ENCODE data around the gene ADGRF5.

The ADGRF5 gene

DNA sequence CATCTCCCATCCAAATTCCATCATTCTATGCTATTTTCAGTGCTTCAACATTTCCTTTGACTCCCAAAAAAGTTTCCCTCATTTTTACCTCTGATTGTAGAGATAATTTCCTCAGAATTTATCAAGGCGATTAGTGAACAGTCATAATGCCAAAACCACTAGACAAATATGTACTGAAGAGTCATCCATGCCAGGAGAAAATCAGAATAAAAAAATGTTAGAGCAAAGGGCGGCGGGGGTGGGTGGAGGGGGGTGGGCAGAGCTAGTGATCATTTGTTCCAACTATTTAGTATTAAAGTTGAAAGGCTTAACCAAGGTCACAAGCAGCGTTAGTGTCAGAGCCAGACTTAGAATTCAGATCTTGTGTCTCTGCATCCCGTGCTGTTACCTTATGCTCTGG lies 5.3 kb upstream of the ADGRF5 start:
- DNase-seq = no peak

DNA sequence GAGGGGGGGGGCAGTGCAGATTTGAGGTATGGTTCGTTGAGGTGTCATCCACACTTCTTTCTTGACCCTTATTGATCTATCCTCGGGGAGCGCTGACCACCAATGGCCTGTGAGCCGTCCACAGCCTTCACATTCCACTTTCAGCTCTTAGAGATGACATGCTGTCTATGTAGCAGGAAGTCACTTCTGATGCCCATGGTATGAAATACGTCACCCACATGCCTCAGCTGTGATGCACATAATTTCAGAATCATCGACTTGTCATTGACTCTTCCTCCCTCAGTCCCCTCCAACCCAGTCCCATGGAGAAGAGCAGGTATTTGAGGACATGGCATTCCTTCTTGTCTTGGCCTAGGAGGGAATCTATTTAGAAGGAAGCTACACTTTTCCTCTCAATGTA lies 4.7 kb upstream of the ADGRF5 start:
- DNase-seq = no peak

DNA sequence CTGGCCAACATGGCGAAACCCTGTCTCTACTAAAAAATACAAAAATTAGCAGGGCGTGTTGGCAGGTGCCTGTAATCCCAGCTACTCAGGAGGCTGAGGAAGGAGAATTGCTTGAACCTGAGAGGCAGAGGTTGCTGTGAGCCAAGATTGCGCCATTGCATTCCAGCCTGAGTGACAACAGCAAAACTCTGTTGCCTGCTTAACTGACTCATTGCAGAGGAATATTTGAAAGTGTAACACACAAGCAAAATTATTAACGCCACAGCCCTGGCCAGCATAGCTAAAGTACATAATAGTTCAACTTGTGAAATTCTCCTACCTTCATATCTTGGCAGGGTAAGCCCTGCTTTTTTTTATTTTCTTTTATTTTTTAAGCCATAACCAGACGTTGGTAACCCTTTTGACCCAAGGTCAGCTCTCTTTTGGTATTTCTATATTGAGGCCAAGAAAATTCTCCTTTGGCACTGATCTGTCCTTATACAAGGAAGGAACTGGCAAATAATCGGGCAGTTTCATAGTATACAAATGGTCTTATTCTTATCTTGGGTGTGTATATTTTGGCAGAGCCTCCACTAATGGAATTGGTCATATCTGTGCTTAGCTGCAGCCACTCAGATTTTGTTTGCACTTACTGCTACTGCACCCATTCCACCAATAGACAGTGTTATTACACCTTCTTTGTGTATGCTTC lies 4.0 kb upstream of the ADGRF5 start:
- DNase-seq = no peak

DNA sequence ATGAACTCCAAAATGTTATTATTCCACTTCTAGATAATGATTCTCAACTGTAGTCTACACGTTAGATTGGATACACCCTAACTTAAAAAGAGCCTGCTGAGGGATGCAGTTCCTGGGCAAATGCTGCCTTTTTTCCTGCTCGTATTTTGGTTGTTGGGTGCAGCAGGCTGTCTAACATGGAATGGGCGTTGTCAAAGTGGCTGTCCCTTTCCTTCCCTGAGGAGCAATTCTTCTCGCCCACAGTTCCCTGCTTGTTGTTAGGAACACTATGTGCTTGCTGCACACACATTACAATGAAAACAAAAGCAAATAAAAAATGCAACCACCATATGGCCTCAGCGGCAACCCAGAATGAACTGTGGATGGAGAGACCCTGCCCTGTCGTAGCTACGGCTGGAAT lies 1.7 kb upstream of the ADGRF5 start:
- DNase-seq = no peak

DNA sequence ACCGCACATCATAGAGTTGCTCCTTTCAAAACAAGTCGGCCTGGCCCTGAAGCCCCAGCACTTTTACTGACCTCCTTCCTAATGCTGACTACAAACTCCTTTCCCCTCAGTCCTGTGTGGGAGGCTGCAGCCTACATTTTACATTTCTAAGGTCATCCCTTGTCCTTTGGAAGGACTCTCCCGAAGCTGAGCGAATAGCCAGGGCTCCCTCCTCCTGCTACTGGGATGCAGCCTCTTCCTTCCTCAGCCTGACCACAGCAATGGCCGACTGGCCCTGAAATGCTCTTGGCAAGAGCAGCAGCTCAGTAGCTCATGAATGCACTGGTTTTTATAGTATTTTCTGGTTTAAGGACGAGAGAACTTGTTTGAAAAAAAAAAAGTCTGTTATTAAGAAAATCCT lies 679 bp downstream of the ADGRF5 start:
- no peak for DNase-seq

DNA sequence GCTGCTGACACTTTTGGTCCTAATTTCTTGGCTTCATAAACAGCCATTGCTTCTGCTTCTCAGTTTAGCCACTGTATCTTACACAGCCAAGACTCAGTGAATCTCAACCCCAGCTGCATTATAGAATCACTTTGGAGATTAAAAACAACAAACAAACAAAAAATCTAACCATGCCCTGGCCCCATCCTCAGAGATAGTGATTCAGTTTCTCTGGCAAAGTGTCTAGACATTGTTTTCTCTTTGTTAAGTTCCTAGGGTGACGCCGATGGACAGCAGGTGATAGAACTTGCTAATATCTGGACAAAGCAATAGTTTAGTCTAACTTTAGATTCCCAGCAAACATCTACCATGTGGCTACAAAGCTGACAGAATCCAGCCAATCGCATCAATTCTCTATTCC lies 2.9 kb downstream of the ADGRF5 start:
- no peak for DNase-seq

DNA sequence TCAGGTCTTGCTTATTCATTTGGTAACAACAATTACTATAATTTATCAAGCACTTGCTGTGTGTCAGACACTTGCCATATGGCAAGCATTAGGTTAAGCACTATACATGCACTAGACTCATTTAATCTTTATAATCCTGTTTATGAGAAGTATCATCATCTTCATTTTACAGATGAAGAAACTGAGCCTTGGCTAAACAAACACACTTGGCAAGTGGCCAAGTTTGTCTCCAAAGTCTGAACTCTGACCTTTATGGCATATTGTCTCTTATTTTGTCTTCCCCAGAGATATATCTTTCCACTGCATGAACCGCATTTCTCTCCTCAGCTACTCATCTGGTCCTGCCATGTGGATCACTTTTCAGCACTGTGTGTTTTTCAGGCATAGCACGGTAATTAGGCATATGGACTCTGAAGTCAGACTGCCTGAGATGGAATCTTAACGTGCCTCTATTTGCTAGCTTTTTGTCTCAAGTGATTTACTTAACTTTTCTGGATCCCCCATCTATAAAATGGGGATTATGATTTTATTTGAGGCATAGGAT lies 4.7 kb downstream of the ADGRF5 start:
- no peak for DNase-seq

DNA sequence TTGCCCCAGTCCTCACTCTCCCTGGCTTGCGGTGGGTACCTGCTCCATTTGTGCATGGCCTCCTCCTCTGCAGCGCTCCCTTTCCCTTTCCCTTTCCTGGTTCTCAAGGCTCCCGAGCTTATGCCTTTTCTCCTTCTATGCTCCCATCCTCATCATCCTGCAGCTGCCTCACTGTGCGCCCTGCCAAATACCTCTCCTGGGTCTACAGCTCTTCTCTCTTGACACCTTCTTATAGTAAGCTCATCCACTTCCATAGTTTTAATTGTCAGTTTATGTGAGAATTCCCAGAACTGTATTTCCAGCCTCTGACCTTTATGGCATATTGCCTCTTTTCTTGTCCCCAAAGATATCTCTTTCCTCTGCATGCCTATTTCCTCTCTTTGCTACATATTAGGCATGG lies 5.9 kb downstream of the ADGRF5 start:
- no peak for DNase-seq

DNA sequence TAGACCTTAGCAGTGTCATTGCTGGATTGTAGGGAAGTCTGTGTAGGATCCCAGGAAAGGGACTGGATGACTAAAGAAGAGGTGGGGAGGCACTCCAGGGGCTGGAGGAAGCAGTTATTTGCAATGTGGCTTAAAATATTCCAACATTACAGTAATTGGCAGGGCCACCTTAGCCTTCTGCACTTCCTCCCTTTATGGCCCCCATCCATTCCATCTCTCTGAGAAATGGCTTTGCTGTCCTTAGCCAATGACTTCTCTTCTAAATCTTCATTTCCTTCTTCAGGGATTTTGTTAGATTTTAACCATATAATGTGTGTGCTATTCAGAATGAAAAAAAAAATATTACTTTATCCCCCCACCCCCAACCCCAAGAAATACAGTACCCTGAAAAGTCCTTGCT lies 6.4 kb downstream of the ADGRF5 start:
- no peak for DNase-seq

DNA sequence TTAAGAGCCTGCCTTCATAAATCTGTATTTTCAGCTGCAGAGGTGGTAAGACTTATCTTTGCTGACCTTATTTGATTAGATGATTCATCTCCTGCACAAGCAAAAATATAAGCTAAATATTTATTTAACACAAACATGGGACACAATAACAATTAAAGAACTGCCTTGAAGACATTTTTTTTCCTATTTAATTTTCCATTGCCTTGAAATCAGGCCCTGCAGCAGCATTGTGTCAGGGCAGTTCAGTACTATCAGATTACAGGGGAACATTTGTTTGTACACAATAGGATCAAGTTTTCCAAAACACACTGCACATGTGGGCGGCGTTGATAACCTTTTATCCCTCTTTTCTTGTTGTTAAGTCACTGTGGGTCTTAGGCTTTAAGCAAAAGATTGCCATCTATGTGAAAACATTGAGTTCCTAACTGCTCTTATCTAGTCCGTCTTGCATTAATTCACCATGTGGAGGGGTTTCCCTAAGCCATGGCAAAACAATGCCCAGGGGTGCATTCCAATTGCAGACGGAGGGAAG lies 7.4 kb downstream of the ADGRF5 start:
- no peak for DNase-seq

DNA sequence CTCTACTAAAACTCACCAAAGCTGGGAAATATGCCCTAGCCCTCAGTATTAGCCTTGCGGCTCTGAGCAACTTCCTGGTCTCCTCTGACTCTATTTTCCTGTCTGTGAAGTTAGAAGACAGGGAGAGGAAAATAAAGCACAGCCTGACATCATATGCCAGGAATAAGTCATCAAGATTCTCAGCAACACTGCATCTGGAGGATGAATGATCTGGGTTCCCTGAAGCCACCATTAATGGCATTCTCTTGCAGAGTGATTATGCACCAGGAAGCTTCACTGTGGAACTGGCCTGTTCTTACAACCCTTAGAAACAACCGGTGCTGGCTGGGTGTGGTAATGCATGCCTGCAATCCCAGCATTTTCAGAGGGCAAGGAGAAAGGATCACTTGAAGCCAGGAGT lies 12.4 kb downstream of the ADGRF5 start:
- DNase-seq = no peak

DNA sequence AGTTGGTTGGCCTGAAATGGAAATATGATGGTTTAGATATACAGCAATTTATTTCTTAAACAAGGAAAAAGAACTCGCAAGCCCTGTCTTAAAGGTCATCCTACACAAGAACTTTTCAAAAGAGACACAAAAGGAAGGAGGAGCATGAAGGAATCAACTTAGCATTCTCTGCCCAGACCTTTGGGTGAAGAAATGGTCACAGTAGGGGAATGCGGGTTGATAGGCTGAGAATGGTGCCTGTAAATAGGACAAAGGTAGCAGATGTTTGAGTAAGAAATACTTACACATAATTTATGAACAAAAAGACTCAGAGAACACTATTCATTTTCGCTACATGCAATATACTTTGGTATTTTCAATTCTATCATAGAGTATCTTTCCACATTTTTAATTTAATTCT lies 15.0 kb downstream of the ADGRF5 start:
- DNase-seq = no peak

DNA sequence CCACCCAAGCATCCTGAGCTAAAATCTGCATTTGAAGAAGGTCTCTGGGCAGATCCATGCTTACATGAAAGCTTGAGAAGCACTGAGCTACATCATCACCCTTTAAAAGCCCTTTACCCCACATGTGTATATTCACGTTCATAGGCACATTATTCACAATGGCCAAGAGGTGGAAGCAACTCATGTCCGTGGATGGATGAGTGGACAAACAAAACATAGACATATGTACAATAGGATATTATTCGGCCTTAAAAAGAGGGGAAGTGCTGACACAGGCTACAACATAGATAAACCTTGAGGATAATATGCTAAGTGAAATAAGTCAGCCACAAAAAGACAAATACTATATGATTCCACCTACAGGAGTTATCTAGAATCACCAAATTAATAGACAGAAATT lies 17.6 kb downstream of the ADGRF5 start:
- no peak for DNase-seq

DNA sequence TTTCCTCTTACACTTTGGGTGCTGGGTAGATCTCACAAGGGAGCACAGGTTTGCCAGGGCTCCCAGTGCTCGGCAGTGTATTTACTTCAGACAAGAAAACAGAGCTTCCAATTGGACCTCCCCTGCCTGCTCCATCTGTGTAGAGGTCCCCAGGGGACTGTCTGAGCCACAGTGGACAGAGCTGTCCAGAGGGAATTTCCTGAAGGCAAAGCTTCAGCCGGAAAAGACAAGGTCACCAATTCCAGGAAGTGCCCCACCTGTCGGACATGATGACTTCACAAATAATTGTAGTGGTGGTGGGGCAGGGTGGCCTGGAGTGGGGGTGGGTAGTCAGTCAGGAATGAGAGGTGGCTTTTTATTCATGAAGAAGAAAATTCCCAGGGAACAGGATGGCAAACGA lies 18.6 kb downstream of the ADGRF5 start:
- DNase-seq = no peak

DNA sequence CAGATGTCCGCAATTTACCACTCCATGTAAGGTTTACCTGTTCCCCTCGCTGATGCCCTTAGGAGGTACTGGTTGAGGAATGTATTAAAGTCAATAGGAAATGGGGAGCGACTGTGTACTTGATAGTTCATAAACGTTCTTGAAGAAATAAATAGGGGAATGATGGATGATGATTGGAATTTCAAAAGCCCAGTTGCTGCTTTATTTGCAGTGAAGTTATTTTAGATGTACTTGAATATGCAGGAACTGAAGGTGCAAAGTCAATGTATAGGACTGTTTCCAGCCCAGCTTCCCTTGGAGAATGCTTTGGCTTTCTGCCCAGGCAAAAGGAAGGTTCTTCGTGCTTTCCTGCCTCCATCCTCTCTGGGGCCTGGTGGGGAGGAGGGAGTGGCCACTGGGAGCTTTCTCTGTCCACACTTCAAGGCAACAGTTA lies 19.8 kb downstream of the ADGRF5 start:
- DNase-seq = no peak

DNA sequence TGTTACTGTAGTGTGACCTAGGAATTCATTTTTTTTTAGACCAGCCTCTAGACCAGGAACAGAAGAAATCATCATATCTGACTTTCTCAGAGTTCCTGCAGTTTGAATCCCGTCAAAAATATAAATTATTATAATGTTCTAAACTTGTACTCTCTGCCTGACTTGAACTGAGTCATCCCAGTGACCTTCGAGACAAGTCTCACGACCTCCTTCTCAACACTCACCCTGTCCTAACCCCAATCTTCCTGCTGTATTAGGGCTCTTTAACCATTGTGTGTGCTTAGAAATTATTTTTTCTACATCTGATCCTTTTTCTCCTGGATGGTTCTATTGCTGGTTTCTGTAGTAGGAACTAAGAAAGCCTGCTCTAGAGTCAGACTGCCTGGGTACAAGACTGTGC lies 21.5 kb downstream of the ADGRF5 start:
- DNase-seq = no peak

DNA sequence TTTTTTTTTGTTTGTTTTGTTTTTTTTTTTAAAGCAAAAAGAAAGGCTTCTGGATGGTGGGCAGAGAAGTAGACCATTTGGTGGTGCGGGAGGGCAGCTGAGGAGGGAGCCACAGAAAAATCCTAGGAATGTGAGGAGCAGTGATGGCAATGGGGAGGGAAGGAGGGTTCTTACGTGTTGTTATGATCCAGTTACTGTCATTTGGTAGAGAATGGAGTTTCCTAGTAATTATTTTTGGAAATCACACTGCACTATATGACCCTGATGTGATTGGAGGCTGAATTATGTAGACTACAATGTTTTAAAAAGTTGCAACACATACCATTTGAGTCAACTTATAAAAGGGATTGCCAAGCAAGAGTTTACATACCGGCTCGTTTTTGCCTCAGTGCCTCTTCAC lies 22.1 kb downstream of the ADGRF5 start:
- DNase-seq = no peak

DNA sequence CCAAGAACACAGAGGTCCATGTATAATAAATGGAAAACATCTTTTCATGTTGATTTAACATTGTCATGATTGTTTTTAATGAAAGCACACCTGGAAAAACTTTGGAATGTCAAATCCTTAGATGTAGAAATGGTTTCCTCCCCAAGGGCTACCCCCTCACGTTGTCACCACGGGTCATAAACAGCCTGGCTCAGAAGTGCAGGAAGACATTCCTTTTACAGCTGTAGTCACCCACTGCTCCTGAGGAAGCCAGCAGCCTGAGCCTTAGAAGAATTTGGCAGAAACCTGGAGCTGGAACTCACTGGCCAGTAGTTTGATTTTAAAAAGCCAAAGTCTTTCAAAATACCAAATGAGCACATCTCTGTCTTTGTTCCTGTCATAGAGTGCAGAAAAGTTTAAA lies 23.7 kb downstream of the ADGRF5 start:
- no peak for DNase-seq

DNA sequence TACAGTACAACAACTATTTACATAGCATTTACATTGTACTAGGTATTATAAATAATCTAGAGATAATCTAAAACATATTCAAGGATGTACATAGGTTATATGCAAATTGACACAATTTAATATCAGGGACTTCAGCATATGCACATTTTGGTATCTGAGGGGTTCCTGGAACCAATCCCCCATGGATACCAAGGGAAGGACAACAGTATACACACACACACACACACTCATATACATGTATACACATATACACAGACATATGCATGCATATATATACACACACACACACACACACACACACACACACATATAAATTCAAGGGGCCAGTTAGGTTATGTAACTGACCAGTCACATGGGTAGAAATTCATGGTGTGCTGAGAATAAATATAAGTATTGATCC lies 24.9 kb downstream of the ADGRF5 start:
- no peak for DNase-seq

DNA sequence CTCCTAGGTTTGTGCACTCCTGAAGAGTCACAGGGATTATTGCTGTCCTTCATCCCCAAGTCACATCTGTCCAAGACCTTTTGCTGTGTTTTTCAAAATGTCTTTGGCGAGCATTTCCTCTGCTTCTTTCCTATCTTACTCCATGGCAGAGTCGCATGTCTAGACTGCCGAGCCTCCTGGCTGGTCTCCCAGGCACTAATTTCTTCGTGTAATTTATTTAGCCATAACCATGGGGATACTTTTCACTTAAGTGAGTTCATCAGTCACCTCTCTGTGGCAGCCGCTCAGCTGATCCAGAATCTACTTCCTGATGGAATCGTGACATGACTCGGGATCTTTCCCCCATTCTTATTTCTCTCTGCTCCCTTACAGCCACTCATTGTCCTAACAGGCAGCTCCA lies 25.8 kb downstream of the ADGRF5 start:
- DNase-seq = no peak

DNA sequence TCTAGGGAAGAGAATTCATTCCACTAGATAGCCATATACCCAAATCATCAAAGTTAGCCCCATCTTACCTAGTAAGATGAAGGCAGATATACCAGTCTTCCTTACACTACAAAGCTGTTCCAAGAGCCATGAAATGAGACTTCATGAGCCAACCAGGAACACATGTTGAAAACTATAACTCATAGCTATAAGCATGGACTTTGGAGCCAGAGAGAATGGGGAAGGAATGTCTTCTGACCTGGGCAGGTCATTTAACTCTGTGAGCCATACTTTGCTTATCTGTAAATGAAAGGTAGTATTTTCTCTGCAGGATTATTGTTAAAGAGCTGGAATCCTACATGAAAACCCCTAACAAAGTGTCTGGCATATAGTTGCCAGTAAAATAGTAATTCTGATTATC lies 27.3 kb downstream of the ADGRF5 start:
- no peak for DNase-seq

DNA sequence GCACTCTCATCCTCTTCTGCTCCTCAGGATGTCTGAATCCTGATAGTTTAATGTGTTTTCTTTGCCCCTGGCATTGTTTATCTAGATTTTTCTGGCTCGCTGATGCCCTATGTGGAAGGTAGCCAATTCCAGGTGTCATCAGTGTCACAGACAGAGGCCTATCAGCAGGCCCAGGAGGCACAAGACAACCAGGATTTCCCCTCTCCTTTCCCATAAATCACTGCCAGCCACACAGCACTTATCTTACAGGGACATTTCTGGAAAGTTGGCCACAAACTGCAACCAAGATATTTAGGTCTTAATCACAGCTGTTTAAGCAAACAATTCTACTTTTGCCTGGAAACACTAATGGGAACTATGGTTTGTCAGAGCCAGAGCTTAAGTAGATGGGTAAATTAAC lies 28.1 kb downstream of the ADGRF5 start:
- no peak for DNase-seq

DNA sequence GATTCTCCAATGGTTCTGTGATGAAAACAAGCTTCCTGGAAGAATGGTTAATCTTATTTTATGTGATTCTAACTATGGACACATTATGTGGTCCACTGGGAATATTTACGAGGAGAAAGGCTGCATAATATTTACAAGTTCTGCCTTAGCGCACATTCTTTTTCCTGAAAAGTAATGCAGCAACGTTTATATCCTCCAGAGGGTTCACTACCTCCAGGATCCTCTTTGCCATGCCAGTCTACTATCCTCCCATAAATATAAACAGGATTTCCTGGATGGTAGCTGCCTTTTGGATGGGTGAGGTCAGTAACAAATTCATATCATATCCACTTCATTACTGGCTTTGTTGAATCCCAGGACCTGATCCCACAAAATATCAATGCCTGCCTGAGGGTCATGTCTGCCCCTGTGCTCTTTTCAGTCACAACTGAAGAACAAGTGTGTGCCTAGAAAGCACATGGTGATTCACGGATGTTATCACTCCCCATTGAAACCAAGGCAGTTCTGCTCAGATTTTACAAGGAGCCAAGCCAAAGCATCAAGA lies 30.4 kb downstream of the ADGRF5 start:
- no peak for DNase-seq

DNA sequence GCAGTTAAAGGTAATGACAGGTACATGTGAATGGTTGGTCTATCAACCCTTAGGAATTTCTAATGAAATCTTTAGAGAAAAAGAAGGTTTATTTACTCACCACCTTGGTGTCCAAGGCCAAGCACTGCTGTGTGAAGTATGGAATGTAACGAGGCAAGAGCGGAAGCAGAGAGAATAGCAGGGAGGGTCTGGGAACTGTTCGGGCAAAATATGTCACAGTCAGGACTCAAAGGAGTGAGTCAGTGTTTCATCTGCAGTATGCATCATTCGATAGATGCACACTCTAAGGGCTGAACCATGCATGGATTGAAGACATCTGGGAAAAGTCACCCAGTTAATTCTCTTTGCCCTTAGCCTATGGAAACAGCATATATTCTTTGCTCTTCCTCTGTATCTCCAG lies 33.2 kb downstream of the ADGRF5 start:
- no peak for DNase-seq

DNA sequence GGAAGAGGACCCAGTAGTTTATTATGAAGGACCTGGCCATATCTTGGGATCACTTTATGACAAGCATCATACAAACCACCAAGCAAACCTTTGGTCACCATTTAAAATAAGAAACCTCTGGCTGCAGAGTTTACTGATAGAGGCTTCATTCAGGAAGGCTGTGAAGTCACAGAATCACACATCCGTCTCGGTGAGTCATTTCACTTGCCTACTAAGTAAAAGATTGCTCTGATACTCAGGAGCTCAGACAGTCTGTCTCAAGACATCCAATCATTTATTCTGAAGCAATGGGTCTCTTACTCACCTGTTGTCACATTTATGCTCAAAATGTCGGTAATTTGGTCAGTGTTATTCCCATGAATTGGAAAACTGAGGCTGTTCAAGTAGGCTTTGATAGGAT lies 33.7 kb downstream of the ADGRF5 start:
- DNase-seq = no peak

Measured in activated CD4-positive, alpha-beta T cell treated with anti-CD3 and anti-CD28 coated beads, Interleukin-2, amount 50 U/mL, for 48 hours (primary cell).